Stimulated activated memory B cell treated with anti-CD40 and anti-IgM and Interleukin-4, amounts not matched to agents 10 μg/mL and 1 μg/mL and 100 μg/mL, for 72 hours (primary cell): ENCODE measurements around the gene EPS8.

Experiments used
- ATAC-seq: fragments of 150-1000 bp; cut with Tn5 transposase; 2 replicates; pipeline ENCODE4 v1.10.0; 2021
- H3K27ac Mint-ChIP-seq: one replicate; pipeline ENCODE4 v1.8.0; 2022; ENCODE audit warnings: mild to moderate bottlenecking, mixed read lengths
- H3K27me3 Mint-ChIP-seq: one replicate; pipeline ENCODE4 v1.8.0; 2022; ENCODE audit warnings: mixed read lengths
- H3K36me3 Mint-ChIP-seq: one replicate; pipeline ENCODE4 v1.8.0; 2022; ENCODE audit warnings: mixed read lengths
- H3K4me1 Mint-ChIP-seq: one replicate; pipeline ENCODE4 v1.8.0; 2022; ENCODE audit warnings: mixed read lengths
- H3K4me3 Mint-ChIP-seq: one replicate; pipeline ENCODE4 v1.8.0; 2022; ENCODE audit warnings: mild to moderate bottlenecking, moderate library complexity, mixed read lengths
- H3K9me3 Mint-ChIP-seq: one replicate; pipeline ENCODE4 v1.8.0; 2022; ENCODE audit warnings: mixed read lengths

The EPS8 gene

DNA sequence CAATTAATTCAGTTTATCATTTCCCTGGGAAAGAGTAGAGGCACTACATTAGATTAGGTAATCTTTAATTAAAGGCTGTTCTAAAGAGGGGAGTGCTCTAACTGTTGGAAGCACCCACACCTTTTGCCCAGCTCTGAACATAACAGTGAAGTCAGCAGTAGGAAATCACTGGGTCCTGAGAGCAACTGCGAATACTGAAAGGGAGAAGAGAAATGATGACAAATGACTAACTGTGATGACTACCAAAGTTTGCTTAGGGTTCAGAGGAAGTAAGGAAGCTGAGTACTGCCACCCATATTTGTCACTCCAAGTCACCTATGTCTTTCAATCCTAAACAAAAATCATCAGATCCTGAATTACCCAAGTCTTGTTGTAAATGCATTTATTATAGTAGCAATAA, 140.6 kb downstream of the EPS8 start:
- no peak overlapping the region for H3K4me3 Mint-ChIP-seq
- no peaks in the 10 kb centered on the region for H3K4me1 Mint-ChIP-seq
- H3K27me3 Mint-ChIP-seq, result no peaks in the 10 kb centered on the region
- no peak for ATAC-seq
- no peaks in the 10 kb centered on the region for H3K9me3 Mint-ChIP-seq
- no peaks in the 10 kb centered on the region for H3K36me3 Mint-ChIP-seq
- no peak overlapping the region for H3K27ac Mint-ChIP-seq

- no peaks in the 10 kb centered on the region for H3K36me3 Mint-ChIP-seq
- no peaks in the 10 kb centered on the region for H3K4me1 Mint-ChIP-seq
- no peaks in the 10 kb centered on the region for H3K9me3 Mint-ChIP-seq
- no peaks in the 10 kb centered on the region for H3K27me3 Mint-ChIP-seq
- no peak overlapping the region for H3K4me3 Mint-ChIP-seq
- ATAC-seq, result no peak
- no peak overlapping the region for H3K27ac Mint-ChIP-seq
Measured at GRCh38 chr12:15646581-15646980, 142.6 kb downstream of the EPS8 start.

- ATAC-seq, result no peak
- Mint-ChIP-seq H3K36me3 (no peaks in the 10 kb centered on the region), H3K27ac (no peak overlapping the region), H3K4me1 (no peaks in the 10 kb centered on the region), H3K4me3 (no peak overlapping the region), H3K27me3 (no peaks in the 10 kb centered on the region), H3K9me3 (no peaks in the 10 kb centered on the region)
Measured at GRCh38 chr12:15644700-15645099, 144.5 kb downstream of the EPS8 start.

- Mint-ChIP-seq H3K27ac (no peak overlapping the region), H3K4me3 (no peak overlapping the region), H3K9me3 (no peaks in the 10 kb centered on the region), H3K4me1 (no peaks in the 10 kb centered on the region), H3K27me3 (peaks cover 10% of the 10 kb centered on the region), H3K36me3 (no peaks in the 10 kb centered on the region)
- no peak for ATAC-seq
Measured at GRCh38 chr12:15638231-15638630, 151.0 kb downstream of the EPS8 start.

GRCh38 chr12:15636060-15636890, 152.9 kb downstream of the EPS8 start:
- Mint-ChIP-seq H3K36me3 (no peaks in the 10 kb centered on the region), H3K9me3 (no peaks in the 10 kb centered on the region), H3K4me1 (no peaks in the 10 kb centered on the region)

DNA sequence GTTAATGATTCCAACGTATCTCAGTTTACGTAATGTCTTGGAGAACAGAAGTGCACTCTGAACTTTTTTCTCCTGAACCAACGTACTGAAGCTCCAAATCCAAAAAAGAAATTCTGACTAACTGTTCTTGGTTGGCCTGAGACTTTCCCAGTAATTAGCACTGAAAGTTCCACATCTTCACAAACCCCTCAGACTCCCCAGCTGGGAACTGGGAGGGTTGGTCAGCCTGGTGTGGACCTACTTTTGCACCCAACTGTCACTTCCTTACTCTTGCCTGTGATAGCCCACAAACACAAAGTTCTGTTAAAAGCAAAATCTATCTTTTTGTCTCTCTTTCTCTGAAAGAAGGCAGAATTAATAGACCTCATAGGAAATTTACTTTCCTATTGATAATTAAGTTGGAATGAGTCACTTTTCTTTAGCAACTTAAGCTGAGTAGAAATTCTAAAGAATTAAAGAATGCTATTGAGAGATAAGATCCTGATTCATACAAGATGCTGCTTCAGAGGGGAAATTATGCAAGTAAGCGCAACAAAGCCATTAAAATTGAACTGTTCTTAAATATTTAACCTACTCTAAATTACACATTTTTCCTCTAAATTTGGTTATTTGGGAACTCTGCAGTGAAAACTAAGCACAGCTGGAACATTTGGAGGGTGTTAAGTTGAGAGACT, 155.0 kb downstream of the EPS8 start:
- peaks cover 10% of the 10 kb centered on the region for H3K27me3 Mint-ChIP-seq
- no peak for ATAC-seq
- no peak overlapping the region for H3K4me3 Mint-ChIP-seq
- no peaks in the 10 kb centered on the region for H3K4me1 Mint-ChIP-seq
- H3K9me3 Mint-ChIP-seq, result no peaks in the 10 kb centered on the region
- no peaks in the 10 kb centered on the region for H3K36me3 Mint-ChIP-seq
- H3K27ac Mint-ChIP-seq, result no peak overlapping the region

More at GRCh38 chr12:15636060-15636890, 152.9 kb downstream of the EPS8 start:
- Mint-ChIP-seq H3K4me3 (no peak overlapping the region), H3K27ac (no peak overlapping the region), H3K27me3 (peaks cover 10% of the 10 kb centered on the region)
- no peak for ATAC-seq

DNA sequence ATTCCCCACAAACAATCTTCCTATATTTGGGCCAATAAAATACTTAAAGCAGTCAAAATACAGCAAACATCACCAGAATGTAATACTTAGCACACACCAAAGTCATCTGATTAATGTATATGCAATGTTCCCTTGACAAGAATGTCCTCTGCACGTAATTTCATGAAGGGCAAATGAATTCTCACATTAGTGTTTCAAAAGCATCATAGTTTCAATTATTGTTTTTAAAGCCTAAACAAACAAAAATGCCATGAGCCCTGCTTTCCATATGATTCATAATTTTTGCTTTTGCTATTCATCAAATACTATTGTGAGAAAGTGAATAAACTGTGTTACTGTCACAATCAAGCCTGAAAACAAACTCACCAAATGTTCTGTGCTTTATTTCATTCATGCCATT, 156.0 kb downstream of the EPS8 start:
- ATAC-seq, result no peak
- no peak overlapping the region for H3K4me3 Mint-ChIP-seq
- no peaks in the 10 kb centered on the region for H3K9me3 Mint-ChIP-seq
- H3K27me3 Mint-ChIP-seq, result peaks cover 10% of the 10 kb centered on the region
- no peaks in the 10 kb centered on the region for H3K4me1 Mint-ChIP-seq
- H3K36me3 Mint-ChIP-seq, result no peaks in the 10 kb centered on the region
- H3K27ac Mint-ChIP-seq, result no peak overlapping the region

DNA sequence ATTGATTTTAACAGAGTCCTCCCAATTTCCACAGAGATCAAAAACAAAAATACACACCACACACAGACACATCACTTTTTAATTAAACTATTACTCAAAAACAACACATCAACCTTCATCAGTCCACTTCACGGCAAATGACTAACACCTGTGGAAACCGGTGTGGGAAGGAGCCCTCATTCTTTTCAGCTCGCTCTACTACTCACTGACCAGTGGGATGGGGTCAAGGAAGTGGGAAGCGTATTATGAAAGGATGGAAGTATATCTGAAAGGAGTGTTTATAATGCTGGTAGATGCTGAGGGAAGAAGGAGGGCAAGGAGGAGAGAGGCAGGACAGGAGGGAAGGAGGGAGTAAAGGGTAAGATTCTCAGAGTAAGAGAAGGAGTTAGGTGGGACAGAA, 156.5 kb downstream of the EPS8 start:
- H3K27ac Mint-ChIP-seq, result no peak overlapping the region
- no peaks in the 10 kb centered on the region for H3K9me3 Mint-ChIP-seq
- no peak for ATAC-seq
- no peaks in the 10 kb centered on the region for H3K36me3 Mint-ChIP-seq
- H3K27me3 Mint-ChIP-seq, result peaks cover 7% of the 10 kb centered on the region
- no peaks in the 10 kb centered on the region for H3K4me1 Mint-ChIP-seq
- no peak overlapping the region for H3K4me3 Mint-ChIP-seq

- no peaks in the 10 kb centered on the region for H3K9me3 Mint-ChIP-seq
- no peak for ATAC-seq
- H3K4me3 Mint-ChIP-seq, result no peak overlapping the region
- H3K27me3 Mint-ChIP-seq, result no peaks in the 10 kb centered on the region
- H3K36me3 Mint-ChIP-seq, result no peaks in the 10 kb centered on the region
- H3K27ac Mint-ChIP-seq, result no peak overlapping the region
- no peaks in the 10 kb centered on the region for H3K4me1 Mint-ChIP-seq
Measured at GRCh38 chr12:15631007-15631715, 158.0 kb downstream of the EPS8 start.

- Mint-ChIP-seq H3K36me3 (no peaks in the 10 kb centered on the region), H3K4me3 (no peak overlapping the region), H3K9me3 (no peaks in the 10 kb centered on the region), H3K27ac (no peak overlapping the region), H3K4me1 (no peaks in the 10 kb centered on the region), H3K27me3 (no peaks in the 10 kb centered on the region)
- no peak for ATAC-seq
Measured at GRCh38 chr12:15629761-15630160, 159.4 kb downstream of the EPS8 start.

DNA sequence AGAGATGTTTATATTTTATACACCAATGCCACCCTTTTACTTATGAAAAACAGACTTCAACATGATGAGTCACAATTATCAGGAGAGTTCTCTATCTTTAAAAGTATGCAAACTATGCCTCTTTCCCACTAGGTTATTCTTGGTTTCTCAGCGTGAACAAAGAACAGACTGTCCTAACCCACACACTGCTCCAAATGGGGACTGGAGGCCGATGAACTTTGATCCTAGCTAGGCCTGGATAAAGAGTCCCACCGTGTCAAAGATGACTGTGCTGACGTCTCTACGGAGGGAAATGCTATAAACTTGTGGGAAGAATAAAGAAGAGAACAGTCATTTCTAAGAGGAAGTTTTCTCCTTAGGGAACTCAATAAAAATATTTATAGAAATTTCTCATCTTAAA, 160.1 kb downstream of the EPS8 start:
- Mint-ChIP-seq H3K4me3 (no peak overlapping the region), H3K4me1 (no peaks in the 10 kb centered on the region), H3K27ac (no peak overlapping the region), H3K36me3 (no peaks in the 10 kb centered on the region), H3K27me3 (no peaks in the 10 kb centered on the region), H3K9me3 (no peaks in the 10 kb centered on the region)
- ATAC-seq, result peak; percentile 57

DNA sequence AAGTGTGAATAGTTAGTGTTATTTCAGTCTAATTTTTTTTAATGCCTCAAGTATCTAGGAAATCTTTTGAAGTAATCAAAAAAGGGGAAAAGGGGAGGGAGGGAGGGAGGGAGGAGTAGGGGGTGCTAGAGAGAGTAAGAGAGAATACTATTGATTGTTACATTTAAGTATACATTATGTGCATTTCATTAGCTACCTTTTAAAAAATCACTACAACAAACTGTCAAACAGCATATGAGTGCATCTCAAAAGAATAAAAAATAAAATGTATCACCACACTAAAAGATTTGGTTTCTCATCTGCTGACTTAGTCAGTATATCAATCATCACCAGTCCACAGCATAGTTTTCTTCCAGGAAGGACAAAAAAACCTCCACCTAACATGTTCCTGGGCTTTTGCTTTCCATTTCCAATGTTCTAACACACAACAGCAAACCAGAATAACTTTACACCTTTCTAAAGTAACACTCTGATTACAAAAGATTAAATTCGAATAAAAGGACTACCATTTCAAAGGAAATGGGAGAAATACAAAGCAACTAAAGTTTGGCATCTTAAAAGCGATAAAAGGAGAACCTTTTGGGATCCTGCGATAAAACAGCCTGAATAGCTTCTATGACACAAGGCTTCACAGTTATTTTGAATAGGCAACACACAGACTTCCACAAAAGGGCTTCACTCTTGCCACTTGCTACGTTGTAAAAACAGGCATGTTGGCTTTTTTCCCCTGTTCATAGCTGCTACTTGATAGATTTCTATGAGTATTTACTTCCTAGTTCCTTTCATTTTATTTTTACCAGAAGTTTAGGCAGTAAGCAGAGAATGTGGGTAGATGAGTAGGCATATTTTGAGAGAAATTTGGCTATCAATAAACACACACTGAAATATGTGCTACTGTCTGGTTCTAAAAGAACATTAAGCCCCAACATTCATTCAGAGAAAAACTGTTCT, 160.9 kb downstream of the EPS8 start:
- Mint-ChIP-seq H3K27ac (no peak overlapping the region), H3K36me3 (no peaks in the 10 kb centered on the region), H3K9me3 (no peaks in the 10 kb centered on the region), H3K27me3 (no peaks in the 10 kb centered on the region), H3K4me1 (no peaks in the 10 kb centered on the region), H3K4me3 (no peak overlapping the region)
- ATAC-seq, result no peak

GRCh38 chr12:15625075-15625474, 164.1 kb downstream of the EPS8 start:
- H3K4me3 Mint-ChIP-seq, result no peak overlapping the region
- no peaks in the 10 kb centered on the region for H3K27me3 Mint-ChIP-seq
- H3K36me3 Mint-ChIP-seq, result no peaks in the 10 kb centered on the region
- no peaks in the 10 kb centered on the region for H3K4me1 Mint-ChIP-seq
- no peak overlapping the region for H3K27ac Mint-ChIP-seq
- no peak for ATAC-seq
- no peaks in the 10 kb centered on the region for H3K9me3 Mint-ChIP-seq

DNA sequence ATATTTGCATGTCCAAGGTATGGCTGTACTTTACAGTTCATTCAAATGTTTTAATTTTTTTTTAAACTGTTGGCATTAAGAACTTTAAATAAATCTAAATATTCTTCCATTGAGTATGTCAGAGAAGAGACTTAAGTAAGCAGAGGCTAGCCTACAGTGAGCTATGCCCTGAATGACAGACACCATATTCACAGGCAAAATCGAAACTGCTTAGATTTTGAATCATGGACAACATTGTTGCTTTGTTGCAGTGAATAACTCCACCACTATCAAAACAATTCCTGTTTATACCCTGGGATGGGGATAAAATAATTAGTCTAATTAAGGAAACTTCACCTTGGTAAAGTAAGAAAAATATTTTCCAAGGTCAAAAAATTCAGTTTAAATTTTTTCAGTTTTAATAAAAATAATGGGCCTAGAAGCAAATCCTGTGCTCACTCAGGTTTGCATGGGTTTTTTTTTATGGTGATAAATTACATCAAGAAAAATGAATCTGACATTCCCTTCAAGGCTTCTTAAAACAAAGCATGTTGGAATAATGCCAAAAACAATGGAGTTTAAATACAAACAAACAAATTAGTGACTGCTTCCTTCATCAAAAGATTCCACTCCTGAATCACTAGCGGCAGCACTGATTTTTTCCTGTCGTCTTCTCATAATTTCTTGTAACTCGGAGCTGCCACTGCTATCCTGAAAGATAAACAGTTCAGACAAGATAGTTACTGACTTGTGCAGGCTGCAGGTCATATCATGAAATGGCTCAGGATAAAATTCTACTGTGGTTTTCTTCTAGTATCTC, 168.2 kb downstream of the EPS8 start:
- peaks cover 5% of the 10 kb centered on the region for H3K9me3 Mint-ChIP-seq
- no peak overlapping the region for H3K27ac Mint-ChIP-seq
- no peaks in the 10 kb centered on the region for H3K4me1 Mint-ChIP-seq
- peaks cover 9% of the 10 kb centered on the region for H3K27me3 Mint-ChIP-seq
- no peak for ATAC-seq
- H3K36me3 Mint-ChIP-seq, result no peaks in the 10 kb centered on the region
- no peak overlapping the region for H3K4me3 Mint-ChIP-seq
